Middle frontal gyrus (tissue), 1 donor: Measurements from ENCODE around the gene WRNIP1.
A peak's percentile ranks its signal among the peaks of the same experiment; 100 is the strongest.

Experiments
- DNase-seq: peaks from one replicate; pipeline ENCODE4 v3.0.0-alpha.2; 2015; ENCODE audit warnings: low spot score; ENCODE audit errors: extremely low spot score

WRNIP1 gene

GRCh38 chr6:2740581-2740980, 24.6 kb upstream of the WRNIP1 start:
- no peak for DNase-seq

GRCh38 chr6:2741756-2742155, 23.4 kb upstream of the WRNIP1 start:
- DNase-seq: no peak

GRCh38 chr6:2743280-2744208, 21.6 kb upstream of the WRNIP1 start:
- DNase-seq: no peak

- DNase-seq: no peak
Measured at GRCh38 chr6:2744209-2744771, 20.9 kb upstream of the WRNIP1 start.

GRCh38 chr6:2744778-2745177, 20.4 kb upstream of the WRNIP1 start:
- DNase-seq: no peak

GRCh38 chr6:2745246-2745645, 19.9 kb upstream of the WRNIP1 start:
- no peak for DNase-seq

GRCh38 chr6:2746557-2747061, 18.6 kb upstream of the WRNIP1 start:
- DNase-seq: no peak

GRCh38 chr6:2748183-2748582, 17.0 kb upstream of the WRNIP1 start:
- no peak for DNase-seq

- DNase-seq: peak; percentile 64
Measured at GRCh38 chr6:2749969-2750600, 15.1 kb upstream of the WRNIP1 start.

GRCh38 chr6:2750832-2751231, 14.4 kb upstream of the WRNIP1 start, which contains the start of gene MYLK4:
MYLK4 (minus strand) TSS chr6:2750922; CDS start chr6:2749294, 1,628 bp downstream.
- no peak for DNase-seq

GRCh38 chr6:2751871-2752270, 13.3 kb upstream of the WRNIP1 start:
- no peak for DNase-seq

- no peak for DNase-seq
Measured at GRCh38 chr6:2752477-2753109, 12.6 kb upstream of the WRNIP1 start.

GRCh38 chr6:2753110-2753489, 12.1 kb upstream of the WRNIP1 start:
- no peak for DNase-seq

- DNase-seq: no peak
Measured at GRCh38 chr6:2753743-2754142, 11.4 kb upstream of the WRNIP1 start.

GRCh38 chr6:2754393-2754792, 10.8 kb upstream of the WRNIP1 start:
- DNase-seq: no peak

- no peak for DNase-seq
Measured at GRCh38 chr6:2754911-2755310, 10.3 kb upstream of the WRNIP1 start.

- no peak for DNase-seq
Measured at GRCh38 chr6:2755456-2755855, 9.7 kb upstream of the WRNIP1 start.

- DNase-seq: no peak
Measured at GRCh38 chr6:2756241-2756640, 9.0 kb upstream of the WRNIP1 start.

- no peak for DNase-seq
Measured at GRCh38 chr6:2756687-2757224, 8.4 kb upstream of the WRNIP1 start.

- no peak for DNase-seq
Measured at GRCh38 chr6:2758980-2759379, 6.2 kb upstream of the WRNIP1 start.
